Measurements from ENCODE around the gene HTR7. TPM values are rescaled to one million over a fixed set of nuclear protein-coding genes. Genes with fewer than 3 reads are reported as not detected.

Gene HTR7
- total and polyA plus RNA-seq, 9 of the 15 experiments (the other 6 are each of a cell fraction or from before 2014, with no cell fraction given), result 0.07 to 0.33 (median 0.18) TPM

DNA sequence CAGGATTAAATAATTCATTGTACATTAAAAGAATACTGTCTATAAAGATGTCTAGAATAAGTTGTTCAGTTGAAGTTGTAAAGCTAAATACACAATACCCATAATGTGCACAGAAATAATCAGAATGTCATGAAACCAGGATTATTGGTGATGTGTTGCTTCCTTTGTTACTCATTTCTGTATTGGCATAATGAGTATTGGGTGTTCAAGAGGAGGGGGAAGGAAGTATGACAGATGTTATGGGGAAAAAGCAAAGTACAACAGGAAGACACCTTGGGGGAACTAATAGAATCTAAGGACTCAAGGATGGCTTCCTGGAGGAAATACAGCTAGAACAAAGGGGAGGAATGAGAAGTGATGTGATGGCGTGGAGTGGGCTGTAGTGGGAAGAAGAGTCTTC is 48.1 kb upstream of the HTR7 start:
- in situ Hi-C loops (cut with MboI) (loop anchor here (25.0 kb wide), 1 partner anchor 1006 kb away; the partner anchor contains the start of genes BTAF1 and FGFBP3), intact Hi-C loops (cut with micrococcal nuclease) (no loop called here)
- ATAC-seq, result no peak
- 78% methylated on average over 1 of the region's 1 CpG for WGBS (ENCODE audit: insufficient coverage, low coverage, missing lambda C conversion rate)
- Histone ChIP-seq H3K27me3 (ENCODE audit: control insufficient read depth in 2 of 2, insufficient read depth in 2 of 2, low read length in 2 of 2) (no peaks in the 10 kb centered on the region), H3K4me2 (ENCODE audit: insufficient read depth, low read length) (no peak overlapping the region), H3K27ac (ENCODE audit: extremely low read depth, low read depth, low read length) (no peak overlapping the region), H3K4me3 (no peak overlapping the region), H3K79me2 (ENCODE audit: control insufficient read depth, insufficient read depth, low read length) (no peaks in the 10 kb centered on the region), H3K9ac (ENCODE audit: insufficient read depth in 1 of 2, low read depth in 2 of 2, low read length in 2 of 2) (no peak overlapping the region), H3K9me1 (ENCODE audit: control insufficient read depth, insufficient read depth, low read length) (no peaks in the 10 kb centered on the region), H3K4me1 (replicated peaks in 1 of 2; ENCODE audit: control insufficient read depth in 2 of 2, insufficient read depth in 2 of 2, low read length in 2 of 2) (no peaks in the 10 kb centered on the region), H2AFZ (ENCODE audit: low read depth, low read length) (no peak overlapping the region), H4K20me1 (replicated peaks; ENCODE audit: control insufficient read depth, insufficient read depth, low read length) (no peaks in the 10 kb centered on the region), H3K9me3 (replicated peaks; ENCODE audit: control insufficient read depth, insufficient read depth, low read depth, low read length) (no peaks in the 10 kb centered on the region), H3K36me3 (ENCODE audit: control insufficient read depth, insufficient read depth, low read length) (peaks cover 18% of the 10 kb centered on the region; the same call in 1 of the 3 replicates)
- DNase-seq (ENCODE audit: extremely low read depth in 1 of 4, low spot score in 3 of 4), result no peak
- ChIA-PET CTCF (ENCODE audit: low intra/inter-chr PET ratio) (no interaction called here), POLR2A (no interaction called here)
- TF ChIP-seq ZNF778 (CRISPR knock-in tag; IDR thresholded peaks at IDR 0.05) (no peak), PML (IDR thresholded peaks at IDR 0.05; ENCODE audit: low read length) (no peak), TFE3 (CRISPR knock-in tag; IDR thresholded peaks at IDR 0.05) (no peak), XRCC4 (IDR thresholded peaks at IDR 0.05; ENCODE audit: extremely low read depth, insufficient read depth, insufficient read length) (no peak), ZNF57 (CRISPR knock-in tag; IDR thresholded peaks at IDR 0.05) (no peak), POLR2AphosphoS5 (IDR thresholded peaks at IDR 0.05; ENCODE audit: control insufficient read depth, insufficient read depth, low read depth, low read length) (no peak), CSDE1 (IDR thresholded peaks at IDR 0.05) (no peak), ZBTB8A (IDR thresholded peaks at IDR 0.05; ENCODE audit: partially characterized antibody) (no peak), NR3C1 (CRISPR knock-in tag; IDR thresholded peaks at IDR 0.05) (no peak), TEAD2 (tag; IDR thresholded peaks at IDR 0.05) (no peak), SMAD3 (CRISPR knock-in tag; conservative IDR thresholded peaks at IDR 0.05) (no peak), NFIX (CRISPR knock-in tag; IDR thresholded peaks at IDR 0.05; ENCODE audit: low read depth) (no peak), MYNN (IDR thresholded peaks at IDR 0.05) (no peak), MYNN (CRISPR knock-in tag; IDR thresholded peaks at IDR 0.05) (no peak), DMBX1 (CRISPR knock-in tag; IDR thresholded peaks at IDR 0.05; ENCODE audit: borderline replicate concordance) (no peak), LARP7 (IDR thresholded peaks at IDR 0.05) (no peak)
- TF ChIP-seq, protein P1, sequence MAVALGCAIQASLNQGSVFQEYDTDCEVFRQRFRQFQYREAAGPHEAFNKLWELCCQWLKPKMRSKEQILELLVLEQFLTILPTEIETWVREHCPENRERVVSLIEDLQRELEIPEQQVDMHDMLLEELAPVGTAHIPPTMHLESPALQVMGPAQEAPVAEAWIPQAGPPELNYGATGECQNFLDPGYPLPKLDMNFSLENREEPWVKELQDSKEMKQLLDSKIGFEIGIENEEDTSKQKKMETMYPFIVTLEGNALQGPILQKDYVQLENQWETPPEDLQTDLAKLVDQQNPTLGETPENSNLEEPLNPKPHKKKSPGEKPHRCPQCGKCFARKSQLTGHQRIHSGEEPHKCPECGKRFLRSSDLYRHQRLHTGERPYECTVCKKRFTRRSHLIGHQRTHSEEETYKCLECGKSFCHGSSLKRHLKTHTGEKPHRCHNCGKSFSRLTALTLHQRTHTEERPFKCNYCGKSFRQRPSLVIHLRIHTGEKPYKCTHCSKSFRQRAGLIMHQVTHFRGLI (CRISPR knock-in tag; IDR thresholded peaks at IDR 0.05), result no peak
- TF ChIP-seq, protein P2, sequence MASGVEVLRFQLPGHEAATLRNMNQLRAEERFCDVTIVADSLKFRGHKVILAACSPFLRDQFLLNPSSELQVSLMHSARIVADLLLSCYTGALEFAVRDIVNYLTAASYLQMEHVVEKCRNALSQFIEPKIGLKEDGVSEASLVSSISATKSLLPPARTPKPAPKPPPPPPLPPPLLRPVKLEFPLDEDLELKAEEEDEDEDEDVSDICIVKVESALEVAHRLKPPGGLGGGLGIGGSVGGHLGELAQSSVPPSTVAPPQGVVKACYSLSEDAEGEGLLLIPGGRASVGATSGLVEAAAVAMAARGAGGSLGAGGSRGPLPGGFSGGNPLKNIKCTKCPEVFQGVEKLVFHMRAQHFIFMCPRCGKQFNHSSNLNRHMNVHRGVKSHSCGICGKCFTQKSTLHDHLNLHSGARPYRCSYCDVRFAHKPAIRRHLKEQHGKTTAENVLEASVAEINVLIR (CRISPR knock-in tag; IDR thresholded peaks at IDR 0.05), result no peak
- FAIRE-seq, result no peak
- BruUV-seq (replicated peaks), result no TSS peak

All from K562 (cell line).